Amniotic epithelial cell (primary cell): ENCODE data around the gene PDLIM1.

Experiments used
- DNase-seq: peaks from one replicate; pipeline ENCODE4 v3.0.0-alpha.2; 2010; ENCODE audit warnings: low read depth

PDLIM1 gene

GRCh38 chr10:95263864-95264226, 27.0 kb downstream of the PDLIM1 start:
- DNase-seq, result no peak

- DNase-seq, result no peak
Observed at GRCh38 chr10:95262763-95263518, 27.9 kb downstream of the PDLIM1 start.

- DNase-seq, result no peak
Observed at GRCh38 chr10:95261926-95262325, 28.9 kb downstream of the PDLIM1 start.

GRCh38 chr10:95260909-95261552, 29.8 kb downstream of the PDLIM1 start:
- no peak for DNase-seq

- DNase-seq, result peak; percentile 91
Observed at GRCh38 chr10:95260397-95260881, 30.4 kb downstream of the PDLIM1 start.

GRCh38 chr10:95257849-95258248, 33.0 kb downstream of the PDLIM1 start:
- DNase-seq, result no peak

- DNase-seq, result no peak
Observed at GRCh38 chr10:95256268-95256667, 34.5 kb downstream of the PDLIM1 start.

- no peak for DNase-seq
Observed at GRCh38 chr10:95254629-95255028, 36.2 kb downstream of the PDLIM1 start.

- no peak for DNase-seq
Observed at GRCh38 chr10:95253686-95254085, 37.1 kb downstream of the PDLIM1 start.

GRCh38 chr10:95253007-95253406, 37.8 kb downstream of the PDLIM1 start:
- no peak for DNase-seq

GRCh38 chr10:95250856-95251255, 39.9 kb downstream of the PDLIM1 start:
- DNase-seq, result no peak

GRCh38 chr10:95249467-95249866, 41.3 kb downstream of the PDLIM1 start:
- no peak for DNase-seq

GRCh38 chr10:95248989-95249388, 41.8 kb downstream of the PDLIM1 start:
- no peak for DNase-seq

- DNase-seq, result no peak
Observed at GRCh38 chr10:95247881-95248583, 42.8 kb downstream of the PDLIM1 start.

- DNase-seq, result peak; percentile 84
Observed at GRCh38 chr10:95247200-95247880, 43.5 kb downstream of the PDLIM1 start.

GRCh38 chr10:95246582-95247051, 44.2 kb downstream of the PDLIM1 start:
- peak; percentile 70 for DNase-seq

GRCh38 chr10:95245425-95246055, 45.3 kb downstream of the PDLIM1 start:
- DNase-seq, result no peak

- no peak for DNase-seq
Observed at GRCh38 chr10:95244152-95244551, 46.7 kb downstream of the PDLIM1 start.

GRCh38 chr10:95243318-95243617, 47.5 kb downstream of the PDLIM1 start:
- no peak for DNase-seq

- peak; percentile 54 for DNase-seq
Observed at GRCh38 chr10:95242581-95243317, 48.1 kb downstream of the PDLIM1 start.

GRCh38 chr10:95241533-95241932, 49.3 kb downstream of the PDLIM1 start:
- no peak for DNase-seq
